Measurements from ENCODE around the gene TULP1.

DNA sequence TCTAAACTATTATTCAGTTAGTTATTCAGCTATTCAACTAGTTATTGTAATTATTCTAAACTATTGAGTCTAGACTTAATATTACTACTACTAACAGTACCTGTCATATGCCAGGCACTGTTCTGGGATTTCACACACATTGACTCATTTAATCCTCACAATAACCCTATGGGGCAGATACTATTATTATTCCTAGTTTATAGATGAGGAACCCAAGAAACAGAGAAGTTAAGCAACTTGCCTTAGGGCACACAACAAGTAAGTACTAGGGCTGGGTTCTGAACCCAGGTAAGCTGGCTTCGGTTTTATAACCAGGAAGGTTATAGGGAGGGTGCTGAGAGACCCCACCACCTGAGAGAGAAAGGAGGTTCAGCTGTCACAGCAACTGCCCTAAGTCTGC is 23.6 kb downstream of the TULP1 start:
- TF ChIP-seq, protein P1, sequence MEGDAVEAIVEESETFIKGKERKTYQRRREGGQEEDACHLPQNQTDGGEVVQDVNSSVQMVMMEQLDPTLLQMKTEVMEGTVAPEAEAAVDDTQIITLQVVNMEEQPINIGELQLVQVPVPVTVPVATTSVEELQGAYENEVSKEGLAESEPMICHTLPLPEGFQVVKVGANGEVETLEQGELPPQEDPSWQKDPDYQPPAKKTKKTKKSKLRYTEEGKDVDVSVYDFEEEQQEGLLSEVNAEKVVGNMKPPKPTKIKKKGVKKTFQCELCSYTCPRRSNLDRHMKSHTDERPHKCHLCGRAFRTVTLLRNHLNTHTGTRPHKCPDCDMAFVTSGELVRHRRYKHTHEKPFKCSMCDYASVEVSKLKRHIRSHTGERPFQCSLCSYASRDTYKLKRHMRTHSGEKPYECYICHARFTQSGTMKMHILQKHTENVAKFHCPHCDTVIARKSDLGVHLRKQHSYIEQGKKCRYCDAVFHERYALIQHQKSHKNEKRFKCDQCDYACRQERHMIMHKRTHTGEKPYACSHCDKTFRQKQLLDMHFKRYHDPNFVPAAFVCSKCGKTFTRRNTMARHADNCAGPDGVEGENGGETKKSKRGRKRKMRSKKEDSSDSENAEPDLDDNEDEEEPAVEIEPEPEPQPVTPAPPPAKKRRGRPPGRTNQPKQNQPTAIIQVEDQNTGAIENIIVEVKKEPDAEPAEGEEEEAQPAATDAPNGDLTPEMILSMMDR (conservative IDR thresholded peaks at IDR 0.05; ENCODE audit: low read depth, low read length): no peak
- TF ChIP-seq EZH2phosphoT487 (IDR thresholded peaks at IDR 0.05; ENCODE audit: borderline replicate concordance, low read length): no peak
- TF ChIP-seq EZH2 (IDR thresholded peaks at IDR 0.05; ENCODE audit: low read length, unreplicated experiment): no peak
